GM10847 (cell line): ENCODE measurements around the gene SDR42E2.

Source experiments
- POLR2A ChIP-seq: IDR thresholded peaks from 2 replicates; pipeline ENCODE4 v1.6.1; 2011; ENCODE audit not compliant: insufficient read length; ENCODE audit errors: extremely low read depth

Gene SDR42E2

DNA sequence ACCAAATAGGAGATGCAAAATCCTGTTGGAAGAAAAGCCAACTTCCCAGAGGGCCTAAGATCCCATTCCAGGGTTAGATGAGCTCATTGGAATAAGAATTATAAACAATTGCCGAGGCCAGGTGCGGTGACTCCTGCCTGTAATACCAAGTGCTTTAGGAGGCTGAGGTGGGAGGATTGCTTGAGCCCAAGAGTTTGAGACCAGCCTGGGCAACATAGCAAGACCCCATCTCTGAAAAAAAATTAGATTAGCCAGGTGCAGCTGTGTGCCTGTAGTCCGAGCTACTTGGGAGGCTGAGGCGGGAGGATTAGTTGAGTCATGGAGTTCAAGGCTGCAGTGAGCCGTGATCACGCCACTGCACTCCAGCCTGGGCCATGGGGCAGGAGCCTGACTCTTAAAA, 17.8 kb upstream of the SDR42E2 start:
- no peak for TF ChIP-seq POLR2A

DNA sequence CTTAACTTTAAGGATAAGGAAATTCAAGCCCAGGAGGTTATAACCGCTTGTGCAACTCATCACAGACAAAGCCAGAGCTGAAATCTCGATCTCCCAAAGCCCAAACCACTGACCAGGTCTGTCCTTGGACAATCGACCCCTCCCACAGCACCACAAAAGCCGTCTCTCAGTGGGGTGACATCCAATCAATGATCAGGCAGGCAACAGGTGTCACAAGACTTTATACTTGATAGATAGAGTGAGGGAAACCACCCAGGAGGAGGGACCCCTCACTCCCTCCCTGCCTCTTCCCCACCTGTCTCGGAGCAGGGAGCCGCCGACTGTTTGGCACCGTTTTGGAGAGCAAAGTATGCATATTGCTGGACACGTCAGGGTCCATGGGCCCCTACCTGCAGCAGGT, 14.5 kb upstream of the SDR42E2 start:
- no peak for TF ChIP-seq POLR2A

DNA sequence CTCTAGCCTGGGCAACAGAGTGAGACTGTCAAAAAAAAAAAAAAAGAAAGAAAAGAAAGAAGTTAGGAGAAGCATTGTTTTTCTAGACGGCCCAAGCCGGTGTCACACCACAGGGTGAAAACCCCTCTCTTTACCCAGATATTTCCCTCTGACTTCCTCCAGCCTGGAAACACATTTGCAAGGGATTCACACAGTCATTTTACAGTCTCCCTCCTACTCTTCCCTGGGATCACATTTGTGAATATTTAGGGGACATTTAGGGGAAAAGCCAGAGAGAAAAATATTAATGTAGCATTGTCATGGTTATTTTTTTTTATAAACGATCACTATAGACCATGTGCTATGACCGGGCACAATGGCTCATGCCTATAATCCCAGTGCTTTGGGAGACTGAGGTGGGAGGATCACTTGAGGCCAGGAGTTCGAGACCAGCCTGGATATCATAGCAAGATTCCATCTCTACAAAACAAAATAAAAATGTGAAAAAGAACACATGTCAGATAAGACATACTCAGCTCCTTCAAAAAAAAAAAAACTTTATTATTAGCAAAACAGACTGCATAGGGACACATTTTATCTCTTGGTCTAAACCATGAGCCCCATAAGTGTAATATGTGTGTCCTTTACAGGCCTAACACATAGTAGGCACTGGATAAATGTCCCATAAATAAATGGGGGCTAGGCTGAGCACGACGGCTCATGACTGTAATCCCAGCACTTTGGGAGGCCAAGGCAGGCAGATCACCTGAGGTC, 10.9 kb upstream of the SDR42E2 start:
- TF ChIP-seq POLR2A, result no peak

- no peak for TF ChIP-seq POLR2A
Observed at GRCh38 chr16:22152316-22152715, 10.0 kb upstream of the SDR42E2 start.

- no peak for TF ChIP-seq POLR2A
Observed at GRCh38 chr16:22161401-22161800, 905 bp upstream of the SDR42E2 start.

GRCh38 chr16:22162656-22163009, 327 bp downstream of the SDR42E2 start:
- no peak for TF ChIP-seq POLR2A

- no peak for TF ChIP-seq POLR2A
Observed at GRCh38 chr16:22163806-22164205, 1.5 kb downstream of the SDR42E2 start.

GRCh38 chr16:22164482-22164881, 2.2 kb downstream of the SDR42E2 start:
- TF ChIP-seq POLR2A, result no peak

DNA sequence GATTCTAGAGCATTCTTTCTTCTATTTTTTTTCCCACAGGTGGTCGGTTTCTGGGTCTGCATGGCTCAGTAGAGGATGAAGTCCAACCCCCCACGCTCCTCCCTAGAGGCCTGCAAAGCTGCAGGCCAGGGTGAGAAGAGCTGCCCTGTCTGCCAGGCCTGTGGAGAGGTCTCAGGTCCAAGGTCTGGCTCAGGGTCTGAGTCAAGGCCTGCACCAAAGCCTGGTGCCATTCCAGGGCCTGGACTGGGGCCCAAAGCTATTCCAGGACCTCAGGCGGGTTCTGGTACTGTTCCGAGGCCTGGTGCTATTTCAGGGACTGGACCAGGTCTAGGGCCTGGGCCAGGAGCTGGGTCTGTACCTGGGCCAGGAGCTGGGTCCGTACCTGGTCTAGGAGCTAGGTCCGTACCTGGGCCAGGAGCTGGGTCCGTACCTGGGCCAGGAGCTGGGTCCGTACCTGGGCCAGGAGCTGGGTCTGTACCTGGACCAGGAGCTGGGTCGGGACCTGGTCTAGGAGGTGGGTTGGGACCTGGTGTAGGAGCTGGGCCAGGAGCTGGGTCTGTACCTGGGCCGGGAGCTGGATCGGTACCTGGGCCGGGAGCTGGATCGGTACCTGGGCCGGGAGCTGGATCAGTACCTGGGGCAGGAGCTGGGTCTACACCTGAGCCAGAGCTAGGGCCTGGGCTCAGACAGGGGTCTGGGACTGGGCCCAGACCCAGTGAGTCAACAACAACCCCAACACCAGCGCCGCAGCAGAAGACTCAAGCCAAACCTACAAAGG, 3.4 kb downstream of the SDR42E2 start:
- no peak for TF ChIP-seq POLR2A

GRCh38 chr16:22171953-22172352, 9.6 kb downstream of the SDR42E2 start:
- no peak for TF ChIP-seq POLR2A

DNA sequence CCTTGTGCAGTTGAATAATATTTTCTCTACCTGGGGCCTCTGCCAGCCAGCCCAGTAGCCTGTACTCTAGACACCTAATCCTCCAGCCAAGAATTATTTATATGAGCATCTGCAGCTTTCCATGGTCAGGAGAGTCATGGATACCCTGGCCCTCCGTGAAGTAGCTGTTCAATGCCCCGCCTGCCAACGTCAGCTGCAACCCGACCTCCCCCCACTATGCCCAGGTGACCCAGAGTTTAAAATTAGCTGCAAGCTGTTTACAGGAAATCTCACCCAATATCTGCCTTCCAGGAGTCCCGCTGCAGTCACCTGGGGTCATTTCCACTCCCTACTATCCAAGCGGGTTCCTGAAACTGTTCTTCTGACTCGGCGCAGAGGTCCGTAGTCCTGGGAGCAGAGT, 12.3 kb downstream of the SDR42E2 start:
- no peak for TF ChIP-seq POLR2A

GRCh38 chr16:22177968-22178930, 15.9 kb downstream of the SDR42E2 start:
- no peak for TF ChIP-seq POLR2A

DNA sequence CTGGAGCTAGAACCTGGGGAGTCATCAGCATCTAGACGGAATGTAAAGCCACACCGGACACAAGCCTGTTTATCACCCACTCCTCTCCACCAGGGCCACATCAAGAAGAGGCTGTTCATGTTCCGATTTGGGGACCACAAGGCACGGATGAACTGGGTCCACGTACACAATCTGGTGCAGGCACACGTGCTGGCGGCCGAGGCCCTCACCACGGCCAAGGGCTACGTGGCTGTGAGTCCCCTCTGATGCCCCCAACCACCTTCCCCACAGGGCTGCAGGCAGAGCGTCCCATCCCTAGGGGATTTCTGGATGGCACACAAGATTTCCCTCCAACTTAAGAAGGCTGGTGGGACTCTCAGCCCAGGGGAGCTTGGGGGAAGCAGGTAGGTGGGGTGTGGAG, 19.1 kb downstream of the SDR42E2 start:
- no peak for TF ChIP-seq POLR2A

GRCh38 chr16:22181843-22182242, 19.5 kb downstream of the SDR42E2 start:
- no peak for TF ChIP-seq POLR2A

- no peak for TF ChIP-seq POLR2A
Observed at GRCh38 chr16:22183335-22183734, 21.0 kb downstream of the SDR42E2 start.
